Activated naive CD4-positive, alpha-beta T cell treated with anti-CD3 and anti-CD28 coated beads, Interleukin-2, amount 50 U/mL, for 72 hours (primary cell): ENCODE results near the gene SGK1. TPM values are rescaled to one million over a fixed set of nuclear protein-coding genes. Genes with fewer than 3 reads are reported as not detected.
"Not testable (repeated sequence)": the region's sequence is repeated elsewhere in the genome, so short reads cannot be mapped to it uniquely, and the experiment has no call there.

Experiments used
- ATAC-seq, 2 donors: fragments of 150-1000 bp; cut with Tn5 transposase; 2 replicates each; pipeline ENCODE4 v1.10.0; 2021; ENCODE audit warnings: mild to moderate bottlenecking in 2 of 2, moderate library complexity in 2 of 2
- DNase-seq, 2 donors: peaks; one replicate each; pipeline ENCODE4 v3.0.0; 2021 to 2022; ENCODE audit warnings: low spot score in 2 of 2
- H3K27ac Mint-ChIP-seq, 2 donors: one replicate each; pipeline ENCODE4 v1.8.0; 2022; ENCODE audit warnings: mild to moderate bottlenecking in 2 of 2, mixed read lengths in 2 of 2
- H3K36me3 Mint-ChIP-seq, 2 donors: one replicate each; pipeline ENCODE4 v1.8.0; 2022; ENCODE audit warnings: mixed read lengths in 2 of 2
- H3K9me3 Mint-ChIP-seq, 2 donors: one replicate each; pipeline ENCODE4 v1.8.0; 2022; ENCODE audit warnings: mixed read lengths in 2 of 2
- total RNA-seq, 2 donors: library from RNA; stranded (reverse); gene quantifications; one replicate each; pipeline ENCODE4 v1.2.3, GENCODE V29; 2022

The SGK1 gene
- total RNA-seq, 2 donors from 2014 or later: 42.8 to 48.0 TPM

GRCh38 chr6:134199848-134200606 lies 117.9 kb downstream of the SGK1 start:
- Mint-ChIP-seq H3K36me3 (peaks cover 4 to 6% of the 10 kb centered on the region in 2 donors), H3K9me3 (peaks cover 6 to 7% of the 10 kb centered on the region in 2 donors), H3K27ac (no peak overlapping the region)
- DNase-seq (no peak), ATAC-seq (no peak)

GRCh38 chr6:134198093-134198492 lies 119.8 kb downstream of the SGK1 start:
- no peak for ATAC-seq
- H3K9me3 Mint-ChIP-seq: no peaks in the 10 kb centered on the region
- no peak overlapping the region for H3K27ac Mint-ChIP-seq
- no peaks in the 10 kb centered on the region for H3K36me3 Mint-ChIP-seq
- no peak for DNase-seq

- not testable (repeated sequence) for ATAC-seq, DNase-seq, H3K27ac Mint-ChIP-seq, H3K9me3 Mint-ChIP-seq, H3K36me3 Mint-ChIP-seq
These were observed 120.2 kb downstream of the SGK1 start for GRCh38 chr6:134197685-134198084.

GRCh38 chr6:134196568-134197193 lies 121.2 kb downstream of the SGK1 start:
- no peak overlapping the region for H3K27ac Mint-ChIP-seq

GRCh38 chr6:134195985-134196384 lies 121.9 kb downstream of the SGK1 start:
- Mint-ChIP-seq H3K36me3 (no peaks in the 10 kb centered on the region), H3K9me3 (no peaks in the 10 kb centered on the region), H3K27ac (no peak overlapping the region)
- DNase-seq (no peak), ATAC-seq (no peak)

More at GRCh38 chr6:134196568-134197193, 121.2 kb downstream of the SGK1 start:
- no peaks in the 10 kb centered on the region for H3K36me3 Mint-ChIP-seq
- H3K9me3 Mint-ChIP-seq: no peaks in the 10 kb centered on the region
- DNase-seq (no peak), ATAC-seq (peak; percentile 88 to 96)

GRCh38 chr6:134195164-134195906 lies 122.6 kb downstream of the SGK1 start:
- DNase-seq (no peak), ATAC-seq (no peak)
- no peak overlapping the region for H3K27ac Mint-ChIP-seq
- no peaks in the 10 kb centered on the region for H3K9me3 Mint-ChIP-seq
- H3K36me3 Mint-ChIP-seq: no peaks in the 10 kb centered on the region

GRCh38 chr6:134193536-134194498 lies 124.1 kb downstream of the SGK1 start:
- Mint-ChIP-seq H3K27ac (no peak overlapping the region), H3K36me3 (no peaks in the 10 kb centered on the region), H3K9me3 (no peaks in the 10 kb centered on the region)
- no peak for DNase-seq
- no peak for ATAC-seq

- not testable (repeated sequence) for H3K27ac Mint-ChIP-seq, ATAC-seq, H3K36me3 Mint-ChIP-seq, H3K9me3 Mint-ChIP-seq, DNase-seq
These were observed 125.3 kb downstream of the SGK1 start for GRCh38 chr6:134192609-134193008.

- DNase-seq (no peak), ATAC-seq (no peak)
- H3K27ac Mint-ChIP-seq: peak overlapping the region in 1 of 2 donors; percentile 21
- H3K36me3 Mint-ChIP-seq: no peaks in the 10 kb centered on the region
- H3K9me3 Mint-ChIP-seq: peaks cover 0 to 5% of the 10 kb centered on the region in 2 donors
These were observed 127.0 kb downstream of the SGK1 start for GRCh38 chr6:134190883-134191282.

- DNase-seq (no peak), ATAC-seq (no peak)
- Mint-ChIP-seq H3K27ac (no peak overlapping the region), H3K9me3 (peaks cover 0 to 5% of the 10 kb centered on the region in 2 donors), H3K36me3 (no peaks in the 10 kb centered on the region)
These were observed 130.2 kb downstream of the SGK1 start for GRCh38 chr6:134187751-134188150.

GRCh38 chr6:134187154-134187553 lies 130.8 kb downstream of the SGK1 start:
- H3K9me3 Mint-ChIP-seq: peaks cover 0 to 5% of the 10 kb centered on the region in 2 donors
- DNase-seq (no peak), ATAC-seq (no peak)
- no peak overlapping the region for H3K27ac Mint-ChIP-seq
- no peaks in the 10 kb centered on the region for H3K36me3 Mint-ChIP-seq

- DNase-seq (no peak), ATAC-seq (no peak)
- Mint-ChIP-seq H3K36me3 (no peaks in the 10 kb centered on the region), H3K9me3 (peaks cover 0 to 5% of the 10 kb centered on the region in 2 donors), H3K27ac (no peak overlapping the region)
These were observed 131.6 kb downstream of the SGK1 start for GRCh38 chr6:134186355-134186754.

GRCh38 chr6:134185277-134185676 lies 132.6 kb downstream of the SGK1 start:
- H3K36me3 Mint-ChIP-seq: no peaks in the 10 kb centered on the region
- ATAC-seq: no peak
- H3K27ac Mint-ChIP-seq: no peak overlapping the region
- peaks cover 0 to 5% of the 10 kb centered on the region in 2 donors for H3K9me3 Mint-ChIP-seq
- no peak for DNase-seq

- peaks cover 0 to 5% of the 10 kb centered on the region in 2 donors for H3K9me3 Mint-ChIP-seq
- H3K27ac Mint-ChIP-seq: no peak overlapping the region
- DNase-seq: no peak
- no peaks in the 10 kb centered on the region for H3K36me3 Mint-ChIP-seq
- ATAC-seq: no peak
These were observed 134.1 kb downstream of the SGK1 start for GRCh38 chr6:134183844-134184243.

GRCh38 chr6:134182528-134182927 lies 135.4 kb downstream of the SGK1 start:
- H3K36me3 Mint-ChIP-seq: no peaks in the 10 kb centered on the region
- H3K27ac Mint-ChIP-seq: no peak overlapping the region
- DNase-seq: no peak
- peaks cover 0 to 5% of the 10 kb centered on the region in 2 donors for H3K9me3 Mint-ChIP-seq
- ATAC-seq: no peak

- not testable (repeated sequence) for ATAC-seq, DNase-seq, H3K9me3 Mint-ChIP-seq, H3K36me3 Mint-ChIP-seq
- H3K27ac Mint-ChIP-seq: peak overlapping the region in 1 of 2 donors; percentile 50
These were observed 136.2 kb downstream of the SGK1 start for GRCh38 chr6:134181726-134182125.
